Ascending aorta (tissue), 2 donors: Measurements from ENCODE around the gene DLL4. TPM values are rescaled to one million over a fixed set of nuclear protein-coding genes. Genes with fewer than 3 reads are reported as not detected.

Experiments
- DNase-seq, 2 donors: peaks; one replicate each; pipeline ENCODE4 v3.0.0-alpha.2; 2019; ENCODE audit warnings: low spot score in 2 of 2
- H3K27ac ChIP-seq, 2 donors: fragments of 200-600 bp; sonication (generic); one replicate each; pipeline ENCODE4 v1.5.1; 2016 to 2017; ENCODE audit warnings: mild to moderate bottlenecking in 1 of 2
- H3K27me3 ChIP-seq: fragments of 200-600 bp; sonication (generic); one replicate; pipeline ENCODE4 v1.5.1; 2017
- H3K36me3 ChIP-seq, 2 donors: fragments of 200-600 bp; sonication (generic); one replicate each; pipeline ENCODE4 v1.5.1; 2016
- H3K4me1 ChIP-seq, 2 donors: fragments of 200-600 bp; sonication (generic); one replicate each; pipeline ENCODE4 v1.5.1; 2016 to 2017; ENCODE audit warnings: mild to moderate bottlenecking in 1 of 2
- H3K4me3 ChIP-seq, 2 donors: fragments of 200-600 bp; sonication (generic); one replicate each; pipeline ENCODE4 v1.5.1; 2016 to 2017; ENCODE audit warnings: mild to moderate bottlenecking in 1 of 2
- H3K9me3 ChIP-seq, 2 donors: fragments of 200-600 bp; sonication (generic); one replicate each; pipeline ENCODE4 v1.5.1; 2016
- CTCF ChIP-seq, 3 experiments: fragments of 200-600 bp in 2 of 3; fragments of 450-650 bp in 1 of 3; sonication (generic) in 2 of 3; IDR thresholded peaks; one replicate each; pipeline ENCODE4 v1.5.1; 2016 to 2019; ENCODE audit warnings: antibody characterized with exemption in 3 of 3, mild to moderate bottlenecking in 1 of 3, moderate library complexity in 1 of 3
- intact Hi-C: fragments of 100-400 bp; cut with DNase I; formaldehyde crosslinking; loops from one replicate; pipeline ENCODE4 v1.15.1; 2023
- total RNA-seq: library from RNA; depleted of rRNA; stranded (reverse); fragments of >200 nt; gene quantifications from one replicate; pipeline ENCODE4 v1.1.0, GENCODE V29; 2016

Gene DLL4
- total RNA-seq, 1 donor from 2014 or later = 30.2 TPM

- no peak overlapping the region for H3K4me3 ChIP-seq
- no peaks in the 10 kb centered on the region for H3K36me3 ChIP-seq
- intact Hi-C loops = no loop called here
- no peak for TF ChIP-seq CTCF (IDR thresholded peaks at IDR 0.05)
- H3K4me1 ChIP-seq = peaks cover 0 to 17% of the 10 kb centered on the region in 2 donors
- DNase-seq = no peak
- H3K27ac ChIP-seq = no peak overlapping the region
- H3K9me3 ChIP-seq = no peaks in the 10 kb centered on the region
- H3K27me3 ChIP-seq = no peaks in the 10 kb centered on the region
Measured at GRCh38 chr15:40937762-40938535, 8.8 kb downstream of the DLL4 start.

- Histone ChIP-seq H3K36me3 (no peaks in the 10 kb centered on the region), H3K27me3 (no peaks in the 10 kb centered on the region), H3K9me3 (no peaks in the 10 kb centered on the region), H3K4me1 (peaks cover 0 to 17% of the 10 kb centered on the region in 2 donors), H3K4me3 (no peak overlapping the region), H3K27ac (no peak overlapping the region)
- TF ChIP-seq CTCF (IDR thresholded peaks at IDR 0.05) = no peak
- intact Hi-C loops = no loop called here
- DNase-seq = no peak
Measured at GRCh38 chr15:40938536-40938870, 9.4 kb downstream of the DLL4 start.

GRCh38 chr15:40940296-40940801 lies 11.2 kb downstream of the DLL4 start:
- no peak for DNase-seq
- Histone ChIP-seq H3K27me3 (no peaks in the 10 kb centered on the region), H3K4me1 (peaks cover 0 to 17% of the 10 kb centered on the region in 2 donors), H3K27ac (peak overlapping the region; percentile 44 to 77), H3K36me3 (no peaks in the 10 kb centered on the region), H3K9me3 (no peaks in the 10 kb centered on the region), H3K4me3 (peak overlapping the region in 1 of 2 donors; percentile 29)
- intact Hi-C loops = loop anchor here (2.0 to 5.0 kb wide), 3 partner anchors 82 to 292 kb away; partner anchors contain the start of genes CHP1, EXD1 and INO80
- TF ChIP-seq CTCF (IDR thresholded peaks at IDR 0.05) = no peak

GRCh38 chr15:40941068-40941527 lies 12.0 kb downstream of the DLL4 start:
- Histone ChIP-seq H3K27me3 (no peaks in the 10 kb centered on the region), H3K9me3 (no peaks in the 10 kb centered on the region), H3K36me3 (no peaks in the 10 kb centered on the region), H3K4me3 (peak overlapping the region; percentile 69 to 70), H3K27ac (peak overlapping the region; percentile 77 to 88), H3K4me1 (peaks cover 0 to 17% of the 10 kb centered on the region in 2 donors)
- TF ChIP-seq CTCF (IDR thresholded peaks at IDR 0.05) = no peak
- no peak for DNase-seq
- intact Hi-C loops = loop anchor here (1.0 to 5.0 kb wide), 4 partner anchors 35 to 291 kb away; partner anchors contain the start of genes CHP1, EXD1 and INO80

GRCh38 chr15:40941528-40942336 lies 12.6 kb downstream of the DLL4 start:
- intact Hi-C loops = loop anchor here (1.0 to 5.0 kb wide), 7 partner anchors 12 to 291 kb away; partner anchors contain the start of genes CHAC1, CHP1, EXD1 and INO80
- DNase-seq = peak in 1 of 2 donors; percentile 84
- Histone ChIP-seq H3K27me3 (no peaks in the 10 kb centered on the region), H3K36me3 (no peaks in the 10 kb centered on the region), H3K4me1 (peaks cover 0 to 17% of the 10 kb centered on the region in 2 donors), H3K4me3 (peak overlapping the region; percentile 69 to 70), H3K9me3 (no peaks in the 10 kb centered on the region), H3K27ac (peak overlapping the region; percentile 77 to 88)
- peak in 2 of 3 experiments; percentile 32 to 94 for TF ChIP-seq CTCF (IDR thresholded peaks at IDR 0.05)
